NCI-H146 (cell line): Measurements from ENCODE around the gene GPAT3.
A peak's percentile ranks its signal among the peaks of the same experiment; 100 is the strongest.
"Not testable (repeated sequence)": the region's sequence is repeated elsewhere in the genome, so short reads cannot be mapped to it uniquely, and the experiment has no call there.

ENCODE experiments used
- DNase-seq: peaks from one replicate; lab custom pipeline; 2025; lab: John Stamatoyannopoulos, UW

Gene GPAT3

DNA sequence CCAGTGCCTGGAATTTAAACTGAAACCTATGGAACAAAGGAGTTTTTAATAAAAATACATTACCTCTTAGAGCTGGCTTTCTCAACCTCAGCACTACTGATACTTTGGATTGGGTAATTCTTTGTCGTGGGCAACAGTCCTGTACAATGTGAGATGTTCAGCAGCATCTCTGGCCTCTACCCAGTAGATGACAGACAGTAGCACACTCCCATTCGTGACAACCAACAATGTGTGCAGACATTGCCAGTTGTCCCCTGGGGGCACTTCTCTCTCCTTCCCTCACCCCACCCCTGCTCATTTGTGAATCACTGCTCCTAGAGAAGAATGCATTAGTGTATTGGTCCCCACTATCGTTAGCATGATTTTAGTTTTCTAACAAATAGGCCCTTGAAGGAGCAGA, 16.2 kb downstream of the GPAT3 start:
- no peak for DNase-seq

DNA sequence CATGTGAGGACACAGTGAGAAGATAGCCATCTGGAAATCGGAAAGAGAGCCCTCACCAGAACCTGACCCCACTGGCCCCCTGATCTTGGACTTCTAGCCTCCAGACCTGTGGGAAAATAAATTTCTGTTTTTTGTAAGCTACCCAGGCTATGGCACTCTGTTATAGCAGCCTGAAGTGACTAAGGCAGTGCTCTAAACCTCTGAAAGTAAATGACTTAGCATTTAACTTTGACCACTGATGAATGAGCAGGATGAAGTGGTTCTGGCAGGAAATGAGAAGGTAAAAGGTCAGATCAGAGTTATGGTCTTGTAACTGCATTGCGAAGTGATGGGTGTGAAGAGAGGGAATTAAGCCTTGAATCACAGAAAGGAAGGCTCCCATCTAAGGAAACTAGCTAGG, 17.0 kb downstream of the GPAT3 start:
- no peak for DNase-seq

- DNase-seq: no peak
Measured at GRCh38 chr4:83556006-83556707, 20.2 kb downstream of the GPAT3 start.

DNA sequence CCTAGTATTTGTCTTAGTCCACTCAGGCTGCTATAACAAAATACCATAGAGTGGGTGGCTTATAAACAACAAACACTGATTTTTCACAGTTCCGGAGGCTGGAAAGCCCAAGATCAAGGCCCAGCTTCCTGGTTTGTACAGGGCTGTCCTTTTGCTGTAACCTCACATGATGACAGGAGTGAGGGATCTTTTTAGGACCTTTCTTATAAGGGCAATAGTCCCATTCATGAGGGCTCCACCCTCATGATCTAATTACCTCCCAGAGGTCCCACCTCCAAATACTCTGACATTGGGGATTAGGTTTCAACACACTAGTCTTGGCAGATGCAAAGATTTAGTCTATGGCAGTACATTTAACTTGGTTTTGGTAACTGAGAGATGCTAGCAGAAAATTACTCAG, 20.9 kb downstream of the GPAT3 start:
- DNase-seq: no peak

GRCh38 chr4:83558059-83558653, 22.2 kb downstream of the GPAT3 start:
- DNase-seq: no peak

GRCh38 chr4:83558680-83559079, 22.8 kb downstream of the GPAT3 start:
- DNase-seq: no peak

DNA sequence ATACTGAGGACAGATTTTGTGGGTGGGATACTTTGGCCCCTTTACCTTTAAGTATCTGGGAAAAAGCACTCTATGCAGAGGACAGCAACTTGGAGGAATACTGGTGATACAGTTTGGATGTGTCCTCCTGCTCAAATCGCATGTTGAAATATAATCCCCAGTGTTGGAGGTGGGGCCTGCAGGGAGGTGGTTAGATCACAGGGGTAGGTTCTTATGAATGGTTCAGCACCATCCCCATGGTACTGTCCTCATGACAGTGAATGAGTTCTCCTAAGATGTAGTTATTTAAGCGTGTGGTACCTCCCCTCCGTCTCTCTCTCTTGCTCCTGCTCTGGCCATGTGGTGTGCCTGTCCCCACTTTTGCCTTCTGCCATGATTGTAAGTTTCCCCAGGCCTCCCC, 24.6 kb downstream of the GPAT3 start:
- DNase-seq: no peak

DNA sequence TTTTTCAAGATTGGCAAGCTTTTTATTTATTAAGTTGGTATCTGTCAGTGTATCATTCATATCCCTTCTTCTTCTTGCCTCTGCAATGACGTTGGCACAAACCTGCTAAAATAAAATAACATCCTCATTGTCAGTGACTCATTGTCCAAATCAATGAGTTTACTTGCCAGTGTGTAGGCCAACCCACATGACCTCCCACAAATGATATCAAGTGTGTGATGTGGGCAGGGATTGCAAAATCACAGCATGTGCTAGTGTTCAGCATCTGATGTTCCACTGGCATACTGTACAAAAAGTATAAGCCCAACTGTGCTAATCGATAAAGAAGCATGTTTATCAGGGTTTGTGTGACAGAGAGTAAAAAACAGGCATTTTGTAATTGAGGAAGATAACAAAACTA, 25.5 kb downstream of the GPAT3 start:
- no peak for DNase-seq

GRCh38 chr4:83563998-83564397, 28.1 kb downstream of the GPAT3 start:
- no peak for DNase-seq

GRCh38 chr4:83568062-83568461, 32.2 kb downstream of the GPAT3 start:
- no peak for DNase-seq

- DNase-seq: no peak
Measured at GRCh38 chr4:83569429-83569828, 33.5 kb downstream of the GPAT3 start.

DNA sequence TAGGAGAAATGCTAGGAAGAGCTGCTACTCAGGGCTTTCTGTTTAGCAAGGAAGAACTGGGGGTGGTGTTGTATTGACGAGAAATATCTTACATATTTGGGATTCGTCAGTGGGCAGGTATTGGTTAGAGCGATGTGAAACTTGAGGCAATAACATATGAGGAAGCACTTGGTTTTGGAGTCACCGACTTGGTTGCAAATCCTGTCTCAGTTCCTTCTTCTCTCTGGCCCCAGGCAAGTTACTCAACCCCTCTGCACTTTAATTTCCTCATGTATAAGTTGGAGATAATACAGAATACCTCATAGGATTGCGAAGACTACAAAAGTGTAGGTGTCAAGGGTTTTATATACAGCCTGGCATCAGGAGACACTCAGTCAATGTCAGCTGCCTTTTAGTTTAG, 34.1 kb downstream of the GPAT3 start:
- no peak for DNase-seq

DNA sequence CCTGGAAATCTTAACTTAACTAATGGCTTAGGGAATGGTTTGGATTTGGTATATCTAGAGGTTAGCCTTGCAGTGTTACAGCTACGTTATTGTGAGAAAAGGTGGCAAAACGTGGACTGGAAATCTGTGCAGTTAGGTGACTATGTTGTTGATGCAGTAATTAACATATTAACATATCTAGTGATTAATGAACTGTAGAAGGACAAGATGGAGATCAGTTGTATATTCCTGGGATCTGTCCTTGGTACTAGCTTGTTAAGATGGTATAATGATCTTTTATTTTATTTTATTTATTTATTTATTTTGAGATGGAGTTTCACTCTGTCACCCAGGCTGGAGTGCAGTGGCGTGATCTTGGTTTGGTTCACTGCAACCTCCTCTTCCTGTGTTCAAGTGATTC, 36.9 kb downstream of the GPAT3 start:
- no peak for DNase-seq

DNA sequence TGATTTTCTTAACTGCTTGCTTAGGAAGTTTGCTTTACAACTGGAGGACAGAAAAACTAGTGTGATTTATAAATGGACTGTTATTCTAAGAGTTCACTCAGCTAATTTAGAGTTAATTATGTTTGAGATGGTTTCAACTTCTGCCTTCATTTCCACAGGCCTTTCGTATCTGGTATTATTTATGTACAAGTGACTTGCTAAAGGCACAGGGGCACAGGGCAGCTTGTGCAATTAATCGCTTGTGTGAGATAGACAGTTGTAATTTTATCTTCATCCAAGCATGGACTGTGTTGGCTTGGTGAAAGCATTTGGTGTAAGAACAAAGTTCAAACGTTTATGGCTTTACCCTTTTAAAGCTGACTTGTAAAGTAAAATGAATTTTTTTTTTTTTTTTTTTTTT, 38.3 kb downstream of the GPAT3 start:
- no peak for DNase-seq

DNA sequence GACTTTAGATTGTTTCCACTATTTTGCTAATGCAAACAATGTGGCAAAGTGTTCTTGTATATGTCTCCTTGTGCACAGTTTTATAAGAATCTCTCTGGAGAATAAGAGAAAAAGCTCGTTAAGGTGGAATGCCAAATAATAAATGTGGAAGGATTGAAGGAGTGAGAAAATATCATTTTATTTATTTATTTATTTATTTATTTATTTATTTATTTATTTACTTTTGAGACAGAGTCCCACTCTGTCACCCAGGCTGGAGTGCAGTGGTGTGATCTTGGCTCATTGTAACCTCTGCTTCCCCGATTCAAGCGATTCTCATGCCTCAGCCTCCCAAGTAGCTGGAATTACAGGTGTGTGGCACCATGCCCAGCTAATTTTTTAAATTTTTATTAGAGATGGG, 40.3 kb downstream of the GPAT3 start:
- not testable (repeated sequence) for DNase-seq

DNA sequence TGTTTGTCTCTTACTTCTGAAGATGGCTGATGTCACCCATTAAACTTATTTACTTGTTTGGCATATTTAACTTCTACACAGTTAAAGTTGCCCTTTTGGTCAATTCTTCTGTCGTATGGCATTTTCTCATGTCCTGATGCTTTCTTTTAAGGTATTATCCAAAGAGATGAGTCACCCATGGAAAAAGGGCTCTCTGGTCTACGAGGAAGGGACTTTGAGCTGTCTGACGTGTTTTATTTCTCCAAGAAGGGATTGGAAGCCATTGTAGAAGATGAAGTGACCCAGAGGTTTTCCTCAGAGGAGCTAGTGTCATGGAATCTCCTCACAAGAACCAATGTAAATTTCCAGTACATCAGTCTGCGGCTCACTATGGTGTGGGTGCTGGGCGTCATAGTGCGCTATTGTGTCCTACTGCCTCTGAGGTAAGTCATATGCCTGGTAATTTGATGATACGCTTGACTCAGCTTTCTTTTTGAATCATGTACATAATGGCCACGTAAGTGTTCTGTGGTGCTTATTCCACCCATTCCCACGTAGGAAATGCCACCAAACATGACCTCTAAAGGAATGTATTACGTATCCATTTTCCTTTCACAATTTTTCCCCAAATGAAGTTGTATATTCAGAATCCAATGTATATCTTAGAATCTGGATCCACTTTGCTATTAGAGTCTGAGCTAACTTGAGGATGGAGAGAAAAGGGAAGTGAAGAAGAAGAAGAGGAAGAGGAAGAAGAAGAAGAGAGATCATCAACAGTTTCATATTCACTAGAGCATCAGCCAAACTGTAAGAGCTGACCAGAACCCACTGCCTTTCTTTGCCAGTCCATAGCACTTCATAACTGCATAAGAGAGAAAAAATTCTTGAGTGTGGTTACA, 45.7 kb downstream of the GPAT3 start:
- no peak for DNase-seq

DNA sequence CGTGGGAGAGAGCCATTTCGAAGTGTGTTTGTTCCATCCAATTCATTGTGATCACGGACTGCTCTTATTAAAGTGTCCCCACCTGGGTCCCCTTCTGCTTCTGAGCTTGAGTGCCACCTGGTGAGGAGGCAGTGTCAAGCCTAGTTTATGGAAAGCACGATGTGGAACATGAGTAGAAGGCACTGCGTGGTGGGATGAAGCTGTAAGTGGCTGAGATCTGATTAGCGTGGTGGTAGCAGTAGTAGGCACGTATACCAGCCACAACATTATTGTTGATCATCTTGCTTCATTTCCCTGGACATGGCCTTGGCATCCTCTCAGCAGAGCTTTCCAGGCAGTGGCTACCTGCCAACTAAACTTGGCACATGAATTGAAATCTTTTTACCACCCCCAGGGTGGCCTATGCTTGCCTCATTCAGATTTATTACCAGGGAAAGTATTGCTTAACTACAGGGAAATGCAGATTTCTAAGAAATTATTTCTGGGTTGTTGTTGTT, 46.4 kb downstream of the GPAT3 start:
- peak; percentile 0 for DNase-seq

DNA sequence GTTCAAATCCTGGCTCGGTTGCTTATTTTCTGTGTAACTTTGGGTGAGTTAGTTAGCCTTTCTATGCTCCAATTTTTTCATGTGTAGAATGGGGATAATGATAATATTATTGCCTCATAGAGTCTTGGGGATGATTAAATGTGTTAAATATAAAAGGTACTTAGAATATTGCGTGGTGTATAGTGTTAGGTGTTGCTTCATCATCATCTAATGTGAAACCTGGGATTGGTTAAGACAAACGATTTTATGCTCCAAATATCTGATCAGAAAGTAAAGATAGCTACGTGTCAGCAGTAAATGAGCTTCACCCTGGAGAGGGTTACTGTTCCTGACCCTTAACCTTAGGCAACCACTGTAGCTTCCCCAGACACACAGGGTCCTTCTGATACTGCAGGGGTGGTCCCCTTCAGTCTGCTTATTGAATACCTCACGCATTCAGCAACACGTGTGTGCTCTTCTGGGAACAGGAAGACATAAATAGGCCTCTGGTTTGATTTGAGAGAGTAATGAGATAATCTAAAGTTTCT, 50.1 kb downstream of the GPAT3 start:
- DNase-seq: no peak

DNA sequence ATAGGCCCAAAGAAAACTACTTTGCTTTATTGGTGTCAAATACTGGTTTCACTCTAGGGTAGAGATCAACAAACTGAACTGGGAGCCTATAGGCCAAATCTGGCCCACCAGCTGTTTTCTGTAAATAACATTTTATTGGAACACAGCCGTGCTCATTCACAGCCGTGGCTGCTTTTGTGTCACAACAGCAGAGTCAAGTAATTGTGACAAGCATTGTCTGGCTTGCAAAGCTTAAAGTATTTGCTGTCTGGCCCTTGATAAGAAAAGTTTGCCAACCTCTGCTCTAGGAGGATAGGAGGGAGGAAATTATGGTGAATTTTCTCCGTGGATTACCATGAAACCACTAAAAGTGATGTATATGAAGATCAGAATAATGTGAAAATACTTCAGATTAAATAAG, 53.4 kb downstream of the GPAT3 start:
- DNase-seq: no peak

DNA sequence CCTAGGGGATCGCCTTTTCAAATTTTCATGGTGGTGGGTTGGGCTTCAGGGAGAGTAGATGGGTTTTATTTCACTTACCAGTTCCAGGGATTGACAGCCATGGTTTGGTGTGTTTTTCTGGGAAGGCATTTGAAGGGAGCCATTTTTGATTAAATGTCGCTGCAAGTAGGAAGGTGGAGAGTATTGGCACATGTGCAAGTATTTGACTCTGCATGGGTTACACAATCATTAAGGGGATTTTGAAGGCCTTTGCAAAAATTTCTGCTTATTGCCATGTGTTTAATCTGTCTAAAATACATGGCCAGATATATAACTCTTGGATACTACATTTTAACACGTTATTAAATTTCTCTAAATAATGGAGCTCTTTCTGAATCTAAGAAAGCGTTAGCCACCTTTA, 55.1 kb downstream of the GPAT3 start:
- no peak for DNase-seq

GRCh38 chr4:83591730-83592129, 55.8 kb downstream of the GPAT3 start:
- no peak for DNase-seq

- DNase-seq: no peak
Measured at GRCh38 chr4:83599183-83599582, 63.3 kb downstream of the GPAT3 start.

- DNase-seq: no peak
Measured at GRCh38 chr4:83603129-83603528, 67.2 kb downstream of the GPAT3 start.
